HepG2 (cell line): ENCODE measurements around the gene CAVIN1. TPM values are rescaled to one million over a fixed set of nuclear protein-coding genes. Genes with fewer than 3 reads are reported as not detected.

ENCODE experiments used
- AGO1 ChIP-seq: fragments of 200-400 bp; formaldehyde crosslinking; IDR thresholded peaks from 2 replicates; pipeline ENCODE4 v1.6.1; 2017; ENCODE audit warnings: mild to moderate bottlenecking, low read depth, low read length, moderate library complexity; ENCODE audit not compliant: poor library complexity, severe bottlenecking
- CTCF ChIP-seq: sonication (generic); formaldehyde crosslinking; IDR thresholded peaks from 2 replicates; pipeline ENCODE4 v1.5.0; 2020; ENCODE audit warnings: mild to moderate bottlenecking, missing genetic modification reagents, moderate library complexity
- HNRNPH1 ChIP-seq: fragments of 200-400 bp; formaldehyde crosslinking; optimal IDR thresholded peaks from 2 replicates; pipeline ENCODE3; 2017; ENCODE audit warnings: mild to moderate bottlenecking, low read depth, low read length
- KDM2A ChIP-seq: sonication (generic); formaldehyde crosslinking; IDR thresholded peaks from 2 replicates; pipeline ENCODE4 v1.4.0; 2020; ENCODE audit warnings: low read depth, missing genetic modification reagents, borderline replicate concordance
- NFRKB ChIP-seq: fragments of 450-650 bp; IDR thresholded peaks from 2 replicates; pipeline ENCODE4 v1.6.1; 2017
- NPAS2 ChIP-seq: sonication (generic); formaldehyde crosslinking; IDR thresholded peaks from 2 replicates; pipeline ENCODE4 v1.8.0; 2022; ENCODE audit warnings: mild to moderate bottlenecking, missing genetic modification reagents, borderline replicate concordance
- POGK ChIP-seq: sonication (generic); formaldehyde crosslinking; conservative IDR thresholded peaks from 2 replicates; pipeline ENCODE4 v1.8.0; 2022; ENCODE audit warnings: mild to moderate bottlenecking, moderate library complexity, missing genetic modification reagents
- POLR2AphosphoS5 ChIP-seq: IDR thresholded peaks from 2 replicates; pipeline ENCODE4 v1.6.1; 2012; ENCODE audit warnings: low read depth, low read length
- RBFOX2 ChIP-seq: fragments of 200-400 bp; formaldehyde crosslinking; IDR thresholded peaks from 2 replicates; pipeline ENCODE4 v1.6.1; 2017; ENCODE audit warnings: low read depth, mild to moderate bottlenecking, low read length
- SAP130 ChIP-seq: IDR thresholded peaks from 2 replicates; pipeline ENCODE4 v1.6.1; 2016; ENCODE audit warnings: low read depth
- TAF1 ChIP-seq: sonication (generic); formaldehyde crosslinking; IDR thresholded peaks from 2 replicates; pipeline ENCODE4 v1.4.0; 2020; ENCODE audit warnings: missing genetic modification reagents
- ZNF30 ChIP-seq: sonication (generic); formaldehyde crosslinking; IDR thresholded peaks from 2 replicates; pipeline ENCODE4 v1.5.0; 2020; ENCODE audit warnings: mild to moderate bottlenecking, missing genetic modification reagents
- ZNF644 ChIP-seq: IDR thresholded peaks from 2 replicates; pipeline ENCODE4 v1.6.1; 2016; ENCODE audit warnings: low read depth
- polyA plus RNA-seq, 8 experiments: library from polyadenylated mRNA; depleted of rRNA in 3 of 8; stranded (reverse) in 7 of 8; unstranded in 1 of 8; fragments of >200 nt; fragmentation: Illumina TruSeq in 4 of 8; extraction: Trizol in 4 of 8; gene quantifications; 2 replicates each; pipeline versions ENCODE4 v1.2.1 to v1.2.3, GENCODE V29; 2011 to 2016; ENCODE audit warnings: low read depth in 4 of 8, missing spikeins in 1 of 8, mixed read lengths in 1 of 8; ENCODE audit not compliant: insufficient read depth in 1 of 8
- total RNA-seq, 5 experiments: library from RNA; depleted of rRNA; stranded (reverse); fragments of >200 nt; fragmentation: Illumina TruSeq; extraction: Trizol; gene quantifications; 2 replicates each; pipeline ENCODE4 v1.2.3, GENCODE V29; 2016; ENCODE audit warnings: low read depth in 1 of 5
- TF ChIP-seq, protein P1 (sequence below): sonication (generic); formaldehyde crosslinking; IDR thresholded peaks from 2 replicates; pipeline ENCODE4 v1.9.0; 2021; ENCODE audit warnings: missing genetic modification reagents, mild to moderate bottlenecking, borderline replicate concordance
- TF ChIP-seq, protein P2 (sequence below): sonication (generic); formaldehyde crosslinking; IDR thresholded peaks from 2 replicates; pipeline ENCODE4 v1.5.0; 2020; ENCODE audit warnings: mild to moderate bottlenecking, missing genetic modification reagents
- TF ChIP-seq, protein P3 (sequence below): sonication (generic); formaldehyde crosslinking; IDR thresholded peaks from 2 replicates; pipeline ENCODE4 v1.4.0; 2020; ENCODE audit warnings: missing genetic modification reagents, mild to moderate bottlenecking, borderline replicate concordance
- TF ChIP-seq, protein P4 (sequence below): sonication (generic); formaldehyde crosslinking; IDR thresholded peaks from 2 replicates; pipeline ENCODE4 v1.8.0; 2022; ENCODE audit warnings: low read depth, missing genetic modification reagents

The CAVIN1 gene
- total and polyA plus RNA-seq, 2 of the 13 experiments (the other 11 are each of a cell fraction or from before 2014, with no cell fraction given): 15.9 to 25.5 TPM

GRCh38 chr17:42458497-42459255, 35.6 kb upstream of the CAVIN1 start, which contains the start of gene ATP6V0A1 (continued):
- peak; percentile 70; the same call in 1 of the 2 replicates for TF ChIP-seq ZNF644 (CRISPR knock-in tag)
- peak; percentile 55; the same call in 1 of the 2 replicates for TF ChIP-seq NFRKB
- no peak for TF ChIP-seq NPAS2 (CRISPR knock-in tag)
- TF ChIP-seq, protein P1, sequence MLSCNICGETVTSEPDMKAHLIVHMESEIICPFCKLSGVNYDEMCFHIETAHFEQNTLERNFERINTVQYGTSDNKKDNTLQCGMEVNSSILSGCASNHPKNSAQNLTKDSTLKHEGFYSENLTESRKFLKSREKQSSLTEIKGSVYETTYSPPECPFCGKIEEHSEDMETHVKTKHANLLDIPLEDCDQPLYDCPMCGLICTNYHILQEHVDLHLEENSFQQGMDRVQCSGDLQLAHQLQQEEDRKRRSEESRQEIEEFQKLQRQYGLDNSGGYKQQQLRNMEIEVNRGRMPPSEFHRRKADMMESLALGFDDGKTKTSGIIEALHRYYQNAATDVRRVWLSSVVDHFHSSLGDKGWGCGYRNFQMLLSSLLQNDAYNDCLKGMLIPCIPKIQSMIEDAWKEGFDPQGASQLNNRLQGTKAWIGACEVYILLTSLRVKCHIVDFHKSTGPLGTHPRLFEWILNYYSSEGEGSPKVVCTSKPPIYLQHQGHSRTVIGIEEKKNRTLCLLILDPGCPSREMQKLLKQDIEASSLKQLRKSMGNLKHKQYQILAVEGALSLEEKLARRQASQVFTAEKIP: no peak
- TF ChIP-seq AGO1: peak; percentile 44
- peak; percentile 83 for TF ChIP-seq KDM2A (CRISPR knock-in tag)
- 0 out of 2 replicates have a peak, but pooled peaks have one; percentile 55 for TF ChIP-seq POGK
- TF ChIP-seq, protein P2, sequence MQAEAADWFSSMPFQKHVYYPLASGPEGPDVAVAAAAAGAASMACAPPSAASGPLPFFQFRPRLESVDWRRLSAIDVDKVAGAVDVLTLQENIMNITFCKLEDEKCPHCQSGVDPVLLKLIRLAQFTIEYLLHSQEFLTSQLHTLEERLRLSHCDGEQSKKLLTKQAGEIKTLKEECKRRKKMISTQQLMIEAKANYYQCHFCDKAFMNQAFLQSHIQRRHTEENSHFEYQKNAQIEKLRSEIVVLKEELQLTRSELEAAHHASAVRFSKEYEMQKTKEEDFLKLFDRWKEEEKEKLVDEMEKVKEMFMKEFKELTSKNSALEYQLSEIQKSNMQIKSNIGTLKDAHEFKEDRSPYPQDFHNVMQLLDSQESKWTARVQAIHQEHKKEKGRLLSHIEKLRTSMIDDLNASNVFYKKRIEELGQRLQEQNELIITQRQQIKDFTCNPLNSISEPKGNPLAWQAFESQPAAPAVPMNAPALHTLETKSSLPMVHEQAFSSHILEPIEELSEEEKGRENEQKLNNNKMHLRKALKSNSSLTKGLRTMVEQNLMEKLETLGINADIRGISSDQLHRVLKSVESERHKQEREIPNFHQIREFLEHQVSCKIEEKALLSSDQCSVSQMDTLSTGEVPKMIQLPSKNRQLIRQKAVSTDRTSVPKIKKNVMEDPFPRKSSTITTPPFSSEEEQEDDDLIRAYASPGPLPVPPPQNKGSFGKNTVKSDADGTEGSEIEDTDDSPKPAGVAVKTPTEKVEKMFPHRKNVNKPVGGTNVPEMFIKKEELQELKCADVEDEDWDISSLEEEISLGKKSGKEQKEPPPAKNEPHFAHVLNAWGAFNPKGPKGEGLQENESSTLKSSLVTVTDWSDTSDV (CRISPR knock-in tag): no peak
- TF ChIP-seq TAF1 (CRISPR knock-in tag): peak; percentile 67; the same call in 1 of the 2 replicates
- TF ChIP-seq SAP130 (CRISPR knock-in tag): peak; percentile 75
- TF ChIP-seq, protein P3, sequence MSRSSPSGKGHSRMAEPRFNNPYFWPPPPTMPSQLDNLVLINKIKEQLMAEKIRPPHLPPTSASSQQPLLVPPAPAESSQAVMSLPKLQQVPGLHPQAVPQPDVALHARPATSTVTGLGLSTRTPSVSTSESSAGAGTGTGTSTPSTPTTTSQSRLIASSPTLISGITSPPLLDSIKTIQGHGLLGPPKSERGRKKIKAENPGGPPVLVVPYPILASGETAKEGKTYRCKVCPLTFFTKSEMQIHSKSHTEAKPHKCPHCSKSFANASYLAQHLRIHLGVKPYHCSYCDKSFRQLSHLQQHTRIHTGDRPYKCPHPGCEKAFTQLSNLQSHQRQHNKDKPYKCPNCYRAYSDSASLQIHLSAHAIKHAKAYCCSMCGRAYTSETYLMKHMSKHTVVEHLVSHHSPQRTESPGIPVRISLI (CRISPR knock-in tag): peak; percentile 54; the same call in 1 of the 2 replicates
- TF ChIP-seq POLR2AphosphoS5: peak; percentile 98
- TF ChIP-seq ZNF30: no peak
- no peak for TF ChIP-seq HNRNPH1
- peak; percentile 89 for TF ChIP-seq RBFOX2
- TF ChIP-seq, protein P4, sequence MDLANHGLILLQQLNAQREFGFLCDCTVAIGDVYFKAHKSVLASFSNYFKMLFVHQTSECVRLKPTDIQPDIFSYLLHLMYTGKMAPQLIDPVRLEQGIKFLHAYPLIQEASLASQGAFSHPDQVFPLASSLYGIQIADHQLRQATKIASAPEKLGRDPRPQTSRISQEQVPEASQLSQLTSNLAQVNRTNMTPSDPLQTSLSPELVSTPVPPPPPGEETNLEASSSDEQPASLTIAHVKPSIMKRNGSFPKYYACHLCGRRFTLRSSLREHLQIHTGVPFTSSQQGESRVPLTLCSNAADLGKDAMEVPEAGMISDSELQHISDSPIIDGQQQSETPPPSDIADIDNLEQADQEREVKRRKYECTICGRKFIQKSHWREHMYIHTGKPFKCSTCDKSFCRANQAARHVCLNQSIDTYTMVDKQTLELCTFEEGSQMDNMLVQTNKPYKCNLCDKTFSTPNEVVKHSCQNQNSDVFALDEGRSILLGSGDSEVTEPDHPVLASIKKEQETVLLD (CRISPR knock-in tag): peak; percentile 65; the same call in 1 of the 2 replicates
- TF ChIP-seq CTCF (CRISPR knock-in tag): no peak
